GM12874 (cell line): ENCODE measurements around the gene HOXA6.

Experiments used
- TF ChIP-seq, protein P1 (sequence below): IDR thresholded peaks from 2 replicates; pipeline ENCODE4 v1.5.1; 2011; ENCODE audit warnings: low read depth, mild to moderate bottlenecking, control low read depth, low read length, moderate library complexity; ENCODE audit not compliant: insufficient read depth

The HOXA6 gene

DNA sequence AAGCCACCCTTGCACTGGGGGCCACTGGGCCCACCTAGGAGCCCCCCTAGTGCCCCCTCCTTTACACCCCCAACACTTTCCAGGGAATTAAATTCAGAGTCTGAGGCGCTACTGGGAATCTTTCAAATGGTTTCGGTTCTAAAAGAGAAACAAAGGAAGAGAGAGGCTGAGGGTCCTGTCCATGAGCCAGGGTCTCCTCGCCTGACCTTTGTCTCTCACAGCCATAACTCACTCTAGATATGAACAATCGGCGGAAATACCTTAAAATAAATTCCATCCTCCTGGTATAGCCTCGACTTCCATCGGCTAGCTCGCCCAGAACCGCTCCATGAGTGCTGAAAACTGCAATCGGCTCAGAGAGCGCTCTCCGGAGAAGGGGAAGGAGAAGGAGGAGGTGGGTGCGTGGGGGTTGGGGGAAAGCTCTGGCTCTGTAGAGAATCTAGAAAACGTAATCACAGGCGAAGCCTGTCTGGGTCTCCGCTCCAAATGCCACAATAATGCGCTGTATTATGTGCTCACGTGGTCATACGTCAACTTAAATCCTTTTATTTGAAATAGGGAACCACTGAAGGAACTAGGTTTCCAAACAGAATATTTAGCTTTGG, 29.6 kb downstream of the HOXA6 start:
- TF ChIP-seq, protein P1, sequence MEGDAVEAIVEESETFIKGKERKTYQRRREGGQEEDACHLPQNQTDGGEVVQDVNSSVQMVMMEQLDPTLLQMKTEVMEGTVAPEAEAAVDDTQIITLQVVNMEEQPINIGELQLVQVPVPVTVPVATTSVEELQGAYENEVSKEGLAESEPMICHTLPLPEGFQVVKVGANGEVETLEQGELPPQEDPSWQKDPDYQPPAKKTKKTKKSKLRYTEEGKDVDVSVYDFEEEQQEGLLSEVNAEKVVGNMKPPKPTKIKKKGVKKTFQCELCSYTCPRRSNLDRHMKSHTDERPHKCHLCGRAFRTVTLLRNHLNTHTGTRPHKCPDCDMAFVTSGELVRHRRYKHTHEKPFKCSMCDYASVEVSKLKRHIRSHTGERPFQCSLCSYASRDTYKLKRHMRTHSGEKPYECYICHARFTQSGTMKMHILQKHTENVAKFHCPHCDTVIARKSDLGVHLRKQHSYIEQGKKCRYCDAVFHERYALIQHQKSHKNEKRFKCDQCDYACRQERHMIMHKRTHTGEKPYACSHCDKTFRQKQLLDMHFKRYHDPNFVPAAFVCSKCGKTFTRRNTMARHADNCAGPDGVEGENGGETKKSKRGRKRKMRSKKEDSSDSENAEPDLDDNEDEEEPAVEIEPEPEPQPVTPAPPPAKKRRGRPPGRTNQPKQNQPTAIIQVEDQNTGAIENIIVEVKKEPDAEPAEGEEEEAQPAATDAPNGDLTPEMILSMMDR: no peak

DNA sequence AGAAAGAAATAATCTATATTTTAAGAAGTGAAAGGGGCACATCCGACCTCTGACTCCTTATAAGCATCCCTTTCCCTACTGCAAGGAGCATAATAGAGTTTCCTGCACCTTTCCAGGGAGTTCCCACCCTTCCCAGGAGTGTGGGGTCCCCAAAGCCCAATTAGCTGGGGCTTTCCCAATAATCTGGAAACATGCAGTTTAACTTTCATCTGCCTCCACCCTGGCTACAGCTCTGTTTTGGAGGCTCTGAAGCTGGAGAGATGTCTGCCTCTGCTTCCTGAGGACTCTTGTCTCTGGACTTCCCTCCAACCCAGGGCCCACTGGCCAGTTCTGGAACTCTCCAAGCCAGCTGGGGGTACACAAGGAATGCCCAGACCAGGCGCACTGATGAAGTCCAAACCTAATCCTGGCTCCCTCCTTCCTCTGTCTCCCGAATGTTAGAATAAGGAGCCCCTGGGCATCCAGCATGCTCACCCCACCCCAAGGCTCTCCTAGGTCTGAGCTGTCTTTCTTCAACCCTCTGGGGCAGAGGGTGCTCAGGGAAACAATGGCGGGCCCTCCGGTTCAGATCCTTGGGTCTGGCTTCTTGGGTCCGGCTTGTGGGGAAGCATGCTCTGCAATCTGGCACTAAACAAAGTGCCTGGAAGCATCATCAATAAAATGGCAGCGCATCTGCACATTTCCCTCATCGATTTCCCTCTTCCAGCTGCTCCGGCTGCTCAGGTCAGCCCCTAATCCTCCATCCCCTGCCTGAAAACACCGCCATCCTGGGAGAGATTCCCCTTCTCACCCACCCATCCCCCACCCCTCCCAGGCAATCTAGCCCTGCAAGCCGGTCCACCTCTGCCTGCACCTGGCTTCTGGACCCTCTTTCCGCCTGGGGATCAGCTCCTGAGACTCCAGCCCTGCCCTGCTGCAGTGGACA, 30.4 kb downstream of the HOXA6 start:
- TF ChIP-seq, protein P1: no peak

DNA sequence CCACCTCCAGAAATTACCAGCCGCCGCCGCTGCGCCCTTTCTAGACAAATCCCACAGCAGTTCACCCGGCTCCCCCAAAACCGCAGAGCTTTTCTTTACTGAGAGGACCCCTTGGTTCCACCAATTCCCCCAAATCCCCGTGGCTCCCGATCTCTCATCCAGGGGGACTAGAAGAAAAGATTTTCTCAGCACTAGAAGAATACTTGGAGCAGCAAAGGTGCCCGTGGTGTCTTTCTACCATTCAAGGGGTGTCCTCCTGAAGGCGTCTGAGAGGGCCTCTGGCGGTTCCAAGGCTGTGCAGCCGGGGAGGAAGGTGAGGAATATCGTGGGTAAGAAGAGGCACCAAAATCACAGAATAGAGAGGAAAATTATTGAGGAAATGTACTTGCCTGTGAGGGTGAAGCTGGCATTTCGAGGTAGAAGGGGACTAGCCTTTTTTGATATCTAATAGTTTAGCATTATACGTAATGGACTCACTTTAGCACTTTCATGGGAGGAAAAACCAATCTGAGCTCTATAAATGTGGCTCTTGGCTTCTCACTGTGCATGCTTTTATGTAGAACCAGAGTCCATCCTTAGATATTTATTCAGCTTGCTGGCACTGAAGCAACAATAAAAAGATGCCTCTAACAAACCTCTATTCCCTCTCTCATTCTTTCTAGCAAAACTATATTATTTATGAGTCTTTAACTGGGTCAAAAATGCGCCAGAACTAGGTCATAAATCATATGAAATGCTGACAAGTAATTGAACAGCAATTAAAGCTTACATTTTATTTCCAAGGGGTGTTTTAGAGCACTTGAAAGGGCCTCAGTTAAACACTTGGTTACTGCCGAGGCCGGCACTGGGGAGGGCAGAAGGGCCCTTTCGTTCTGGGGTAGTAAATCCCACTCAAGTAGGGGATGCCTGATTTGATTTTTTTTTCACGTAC, 31.3 kb downstream of the HOXA6 start:
- TF ChIP-seq, protein P1: no peak

DNA sequence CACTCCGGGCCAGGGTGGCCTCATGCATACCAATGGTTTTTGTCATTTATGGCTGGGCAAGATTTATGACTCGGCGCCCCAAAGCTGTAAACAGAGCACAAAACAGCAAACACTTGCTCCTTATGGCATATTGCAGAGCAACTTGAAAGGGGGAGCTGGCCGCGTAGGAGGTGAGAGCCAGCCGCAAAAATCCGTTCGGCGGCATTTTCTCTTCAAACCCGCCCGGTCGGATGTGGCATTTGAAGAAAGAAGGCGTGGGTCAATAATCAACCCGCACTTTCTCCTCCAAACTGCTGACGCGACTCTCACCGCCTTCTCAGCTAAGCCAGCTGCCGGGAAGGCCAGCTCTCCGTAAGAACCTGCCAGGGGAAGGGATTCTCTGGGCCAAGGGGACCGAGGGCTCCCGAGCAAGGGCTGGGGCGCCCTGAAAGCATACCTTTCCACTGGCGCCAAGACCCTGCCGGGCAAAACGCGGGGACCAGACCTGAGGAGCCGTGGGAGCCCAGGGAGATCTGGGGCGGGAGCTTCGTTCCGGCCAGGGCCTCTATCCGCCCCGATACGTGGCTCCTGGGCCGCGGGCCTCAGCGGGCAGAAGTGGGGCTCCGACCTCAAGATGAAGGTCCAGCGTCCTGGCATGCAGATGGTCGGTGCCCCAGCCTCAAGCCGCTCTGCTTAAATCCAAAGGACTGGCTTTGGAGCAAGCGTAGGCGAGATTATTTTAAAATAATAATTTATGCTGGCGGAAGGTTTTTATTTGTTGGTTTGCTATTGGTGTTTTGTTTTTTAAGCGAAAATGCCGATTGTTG, 32.1 kb downstream of the HOXA6 start:
- TF ChIP-seq, protein P1: no peak

DNA sequence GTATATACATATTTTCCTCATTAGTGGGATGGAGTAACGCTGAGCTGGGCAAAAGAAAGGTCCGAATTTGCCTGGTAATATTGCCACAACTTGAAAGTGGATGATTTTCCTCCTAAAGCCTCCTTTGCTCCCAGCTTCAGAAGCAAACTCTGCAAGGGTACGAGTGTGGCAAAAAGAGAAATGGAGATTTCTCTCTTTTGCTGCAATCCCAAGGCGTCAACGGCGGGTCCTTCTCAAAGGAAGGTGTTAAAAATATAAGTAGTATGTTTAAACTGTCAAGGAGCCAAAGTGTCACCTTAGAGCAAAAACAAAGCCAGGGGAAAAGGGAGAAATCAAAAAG, 32.7 kb downstream of the HOXA6 start:
- TF ChIP-seq, protein P1: no peak

DNA sequence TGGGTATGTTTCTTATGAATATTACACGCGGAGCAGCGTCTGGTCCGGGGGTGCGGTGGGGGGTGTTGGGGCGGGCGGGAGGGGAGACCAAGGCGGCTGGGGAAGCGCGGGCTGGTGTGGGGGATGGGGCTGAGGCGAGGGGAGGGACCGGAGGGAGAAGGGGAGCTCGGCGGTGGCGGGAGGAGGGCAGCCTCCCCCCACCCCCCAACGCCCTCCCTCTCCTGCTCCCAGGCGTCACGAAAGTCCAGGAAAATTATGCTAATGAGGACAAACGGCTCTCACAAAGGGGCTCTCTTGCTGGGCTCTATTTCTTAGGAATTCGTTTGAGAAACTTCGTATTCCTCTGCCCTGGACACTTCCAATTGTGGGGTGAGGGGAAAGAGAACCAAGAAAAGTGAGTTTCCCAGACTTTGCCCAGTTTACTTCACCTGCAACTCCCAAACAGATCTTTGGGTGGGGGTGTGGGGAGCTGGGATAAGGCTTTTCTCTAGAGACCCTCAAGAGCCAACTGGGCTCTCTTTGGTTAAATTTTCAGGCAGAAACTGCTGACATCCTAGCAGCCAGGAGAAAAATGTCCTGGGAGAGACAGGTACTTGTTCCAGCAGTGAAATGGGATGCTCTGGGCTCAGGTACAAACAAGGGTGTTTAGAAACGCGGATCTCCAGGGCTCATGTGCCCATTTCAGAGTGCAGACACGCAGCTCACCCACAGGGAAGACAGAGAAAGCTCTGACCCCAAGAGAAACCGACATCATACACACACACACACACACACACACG, 33.4 kb downstream of the HOXA6 start:
- TF ChIP-seq, protein P1: no peak
